GM23338 (cell line): ENCODE data around the gene CD99L2. TPM values are rescaled to one million over a fixed set of nuclear protein-coding genes. Genes with fewer than 3 reads are reported as not detected.

Experiments used
- ATAC-seq: fragments of 200-7000 bp; cut with Tn5 transposase; 3 replicates; pipeline ENCODE4 v1.9.1; 2020
- DNase-seq: peaks from one replicate; pipeline ENCODE4 v3.0.0-alpha.2; 2015; ENCODE audit warnings: low spot score
- H2AFZ ChIP-seq: fragments of 200-600 bp; sonication (generic); 2 replicates; pipeline ENCODE4 v1.8.0; 2016; ENCODE audit warnings: antibody characterized with exemption, mild to moderate bottlenecking, moderate library complexity
- H3F3A ChIP-seq: fragments of 200-600 bp; sonication (generic); replicated peaks from 2 replicates; pipeline ENCODE4 v1.8.0; 2017; ENCODE audit warnings: antibody characterized with exemption, mixed run types, low read depth
- H3K27ac ChIP-seq: fragments of 200-600 bp; sonication (generic); 2 replicates; pipeline ENCODE4 v1.6.1; 2016; ENCODE audit warnings: low read depth
- H3K27me3 ChIP-seq: fragments of 200-600 bp; sonication (generic); 2 replicates; pipeline ENCODE4 v1.8.0; 2016; ENCODE audit warnings: mild to moderate bottlenecking, mixed run types, moderate library complexity; ENCODE audit not compliant: insufficient read depth
- H3K36me3 ChIP-seq: fragments of 200-600 bp; sonication (generic); 2 replicates; pipeline ENCODE4 v1.8.0; 2016; ENCODE audit warnings: mild to moderate bottlenecking; ENCODE audit not compliant: insufficient read depth
- H3K4me1 ChIP-seq: fragments of 200-600 bp; sonication (generic); 2 replicates; pipeline ENCODE4 v1.8.0; 2016; ENCODE audit warnings: mild to moderate bottlenecking, moderate library complexity; ENCODE audit not compliant: insufficient read depth
- H3K4me2 ChIP-seq: fragments of 200-600 bp; sonication (generic); 2 replicates; pipeline ENCODE4 v1.7.1; 2017; ENCODE audit warnings: mixed run types
- H3K4me3 ChIP-seq: fragments of 200-600 bp; sonication (generic); 2 replicates; pipeline ENCODE4 v1.6.1; 2016; ENCODE audit warnings: mixed run types
- H3K79me2 ChIP-seq: fragments of 200-600 bp; sonication (generic); replicated peaks from 2 replicates; pipeline ENCODE4 v1.8.0; 2017; ENCODE audit warnings: mild to moderate bottlenecking; ENCODE audit not compliant: insufficient read depth
- H3K9me2 ChIP-seq: fragments of 200-600 bp; sonication (generic); 2 replicates; pipeline ENCODE4 v1.8.0; 2017; ENCODE audit not compliant: insufficient read depth
- H4K20me1 ChIP-seq: fragments of 200-600 bp; sonication (generic); replicated peaks from 2 replicates; pipeline ENCODE4 v1.8.0; 2017; ENCODE audit warnings: mild to moderate bottlenecking; ENCODE audit not compliant: insufficient read depth
- H3K27ac Mint-ChIP-seq: 2 replicates; pipeline ENCODE4 v1.8.0; 2020; ENCODE audit warnings: inconsistent platforms, mild to moderate bottlenecking, moderate library complexity, mixed read lengths
- H3K27me3 Mint-ChIP-seq: 3 replicates; pipeline ENCODE4 v1.8.0; 2022; ENCODE audit warnings: low read depth, mild to moderate bottlenecking, moderate library complexity, mixed read lengths, inconsistent platforms; ENCODE audit not compliant: insufficient read depth, poor library complexity
- H3K36me3 Mint-ChIP-seq: 3 replicates; pipeline ENCODE4 v1.8.0; 2021; ENCODE audit warnings: low read depth, mild to moderate bottlenecking, inconsistent platforms, moderate library complexity, mixed read lengths
- H3K4me1 Mint-ChIP-seq: 3 replicates; pipeline ENCODE4 v1.8.0; 2020; ENCODE audit warnings: mild to moderate bottlenecking, inconsistent platforms, mixed read lengths
- H3K4me3 Mint-ChIP-seq: 3 replicates; pipeline ENCODE4 v1.8.0; 2021; ENCODE audit warnings: moderate library complexity, mild to moderate bottlenecking, inconsistent platforms, mixed read lengths
- H3K9me3 Mint-ChIP-seq: 3 replicates; pipeline ENCODE4 v1.8.0; 2020; ENCODE audit warnings: moderate library complexity, mild to moderate bottlenecking, inconsistent platforms, mixed read lengths
- CREB1 ChIP-seq: fragments of 250-450 bp; sonication (Bioruptor Pico); IDR thresholded peaks from 2 replicates; pipeline ENCODE4 v1.5.0; 2020; ENCODE audit warnings: low read depth, mild to moderate bottlenecking, moderate library complexity
- EZH2 ChIP-seq: fragments of 200-600 bp; sonication (generic); IDR thresholded peaks from one replicate; pipeline ENCODE4 v1.8.0; 2017; ENCODE audit warnings: antibody characterized with exemption, mild to moderate bottlenecking, low read depth; ENCODE audit not compliant: unreplicated experiment
- EZH2phosphoT487 ChIP-seq: fragments of 200-600 bp; sonication (generic); IDR thresholded peaks from one replicate; pipeline ENCODE4 v1.8.1; 2018; ENCODE audit warnings: antibody characterized with exemption; ENCODE audit not compliant: unreplicated experiment
- JUNB ChIP-seq: IDR thresholded peaks from one replicate; pipeline ENCODE4 v1.6.1; 2016; ENCODE audit warnings: antibody characterized with exemption; ENCODE audit not compliant: unreplicated experiment
- NANOG ChIP-seq: IDR thresholded peaks from 2 replicates; pipeline ENCODE4 v1.6.1; 2016; ENCODE audit warnings: antibody characterized with exemption, borderline replicate concordance
- POLR2AphosphoS5 ChIP-seq: IDR thresholded peaks from 2 replicates; pipeline ENCODE4 v1.6.1; 2016; ENCODE audit warnings: antibody characterized with exemption, low read depth
- STAT1 ChIP-seq: IDR thresholded peaks from one replicate; pipeline ENCODE4 v1.6.1; 2016; ENCODE audit warnings: antibody characterized with exemption; ENCODE audit not compliant: unreplicated experiment
- ZNF114 ChIP-seq: fragments of 250-450 bp; sonication (Bioruptor Pico); IDR thresholded peaks from 2 replicates; pipeline ENCODE4 v1.5.0; 2020; ENCODE audit warnings: mild to moderate bottlenecking, moderate library complexity
- ZNF331 ChIP-seq: fragments of 250-450 bp; sonication (Bioruptor Pico); IDR thresholded peaks from 2 replicates; pipeline ENCODE4 v1.5.0; 2020; ENCODE audit warnings: low read depth, mild to moderate bottlenecking, moderate library complexity
- polyA plus RNA-seq: library from polyadenylated mRNA; unstranded; fragments of >200 nt; fragmentation: Nextera tagmentation; extraction: Ambion mirVana; gene quantifications from 2 replicates; pipeline ENCODE4 v1.2.1, GENCODE V29; 2016
- total RNA-seq: library from RNA; depleted of rRNA; stranded (reverse); fragments of >200 nt; shearing (Covaris generic); gene quantifications from 2 replicates; pipeline ENCODE4 v1.2.3, GENCODE V29; 2014
- TF ChIP-seq, protein P1 (sequence below): fragments of 250-450 bp; sonication (Bioruptor Pico); IDR thresholded peaks from 2 replicates; pipeline ENCODE4 v1.5.0; 2020; ENCODE audit warnings: mild to moderate bottlenecking, moderate library complexity
- TF ChIP-seq, protein P2 (sequence below), 2 experiments: fragments of 200-600 bp in 1 of 2; sonication (generic) in 1 of 2; conservative IDR thresholded peaks; 2 replicates each; pipeline versions ENCODE4 v1.5.1 to v1.6.1; 2016 to 2017; ENCODE audit warnings: antibody characterized with exemption in 2 of 2, low read depth in 2 of 2, mild to moderate bottlenecking in 2 of 2, moderate library complexity in 1 of 2
- TF ChIP-seq, protein P3 (sequence below): IDR thresholded peaks from 2 replicates; pipeline ENCODE4 v1.6.1; 2016; ENCODE audit warnings: antibody characterized with exemption
- TF ChIP-seq, protein P4 (sequence below): IDR thresholded peaks from one replicate; pipeline ENCODE4 v1.6.1; 2018; ENCODE audit warnings: antibody characterized with exemption; ENCODE audit not compliant: unreplicated experiment

Gene CD99L2
- total and polyA plus RNA-seq, 2 experiments from 2014 or later, result 2.6 to 6.4 TPM

DNA sequence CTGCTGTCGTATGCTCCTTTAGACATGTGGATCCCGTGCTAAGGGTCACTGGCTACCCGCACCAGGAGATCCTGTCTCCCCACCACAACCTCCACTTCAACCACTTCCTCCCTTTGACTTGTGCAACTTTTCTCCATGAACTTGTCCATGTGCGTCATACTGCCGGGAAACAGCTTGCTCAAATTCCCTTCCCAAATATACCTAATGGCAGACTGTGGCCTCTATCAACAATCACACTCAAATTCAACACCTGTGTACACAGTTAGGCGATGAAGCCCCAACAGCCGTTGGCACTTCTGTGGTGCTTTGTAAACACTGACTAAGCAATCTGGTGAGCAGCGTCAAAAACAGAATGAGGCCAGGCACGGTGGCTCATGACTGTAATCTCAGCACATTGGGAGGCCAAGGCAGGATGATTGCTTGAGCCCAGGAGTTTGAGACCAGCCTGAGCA lies 49.5 kb downstream of the CD99L2 start:
- Histone ChIP-seq H3K27ac (no peak overlapping the region), H3K4me2 (no peak overlapping the region), H4K20me1 (no peaks in the 10 kb centered on the region), H3K36me3 (no peaks in the 10 kb centered on the region), H3K27me3 (no peaks in the 10 kb centered on the region), H3F3A (no peaks in the 10 kb centered on the region), H3K9me2 (no peaks in the 10 kb centered on the region), H3K79me2 (no peaks in the 10 kb centered on the region; the same call in 1 of the 2 replicates), H2AFZ (no peak overlapping the region), H3K4me3 (no peak overlapping the region), H3K4me1 (no peaks in the 10 kb centered on the region)
- no peak for TF ChIP-seq EZH2
- TF ChIP-seq, protein P1, sequence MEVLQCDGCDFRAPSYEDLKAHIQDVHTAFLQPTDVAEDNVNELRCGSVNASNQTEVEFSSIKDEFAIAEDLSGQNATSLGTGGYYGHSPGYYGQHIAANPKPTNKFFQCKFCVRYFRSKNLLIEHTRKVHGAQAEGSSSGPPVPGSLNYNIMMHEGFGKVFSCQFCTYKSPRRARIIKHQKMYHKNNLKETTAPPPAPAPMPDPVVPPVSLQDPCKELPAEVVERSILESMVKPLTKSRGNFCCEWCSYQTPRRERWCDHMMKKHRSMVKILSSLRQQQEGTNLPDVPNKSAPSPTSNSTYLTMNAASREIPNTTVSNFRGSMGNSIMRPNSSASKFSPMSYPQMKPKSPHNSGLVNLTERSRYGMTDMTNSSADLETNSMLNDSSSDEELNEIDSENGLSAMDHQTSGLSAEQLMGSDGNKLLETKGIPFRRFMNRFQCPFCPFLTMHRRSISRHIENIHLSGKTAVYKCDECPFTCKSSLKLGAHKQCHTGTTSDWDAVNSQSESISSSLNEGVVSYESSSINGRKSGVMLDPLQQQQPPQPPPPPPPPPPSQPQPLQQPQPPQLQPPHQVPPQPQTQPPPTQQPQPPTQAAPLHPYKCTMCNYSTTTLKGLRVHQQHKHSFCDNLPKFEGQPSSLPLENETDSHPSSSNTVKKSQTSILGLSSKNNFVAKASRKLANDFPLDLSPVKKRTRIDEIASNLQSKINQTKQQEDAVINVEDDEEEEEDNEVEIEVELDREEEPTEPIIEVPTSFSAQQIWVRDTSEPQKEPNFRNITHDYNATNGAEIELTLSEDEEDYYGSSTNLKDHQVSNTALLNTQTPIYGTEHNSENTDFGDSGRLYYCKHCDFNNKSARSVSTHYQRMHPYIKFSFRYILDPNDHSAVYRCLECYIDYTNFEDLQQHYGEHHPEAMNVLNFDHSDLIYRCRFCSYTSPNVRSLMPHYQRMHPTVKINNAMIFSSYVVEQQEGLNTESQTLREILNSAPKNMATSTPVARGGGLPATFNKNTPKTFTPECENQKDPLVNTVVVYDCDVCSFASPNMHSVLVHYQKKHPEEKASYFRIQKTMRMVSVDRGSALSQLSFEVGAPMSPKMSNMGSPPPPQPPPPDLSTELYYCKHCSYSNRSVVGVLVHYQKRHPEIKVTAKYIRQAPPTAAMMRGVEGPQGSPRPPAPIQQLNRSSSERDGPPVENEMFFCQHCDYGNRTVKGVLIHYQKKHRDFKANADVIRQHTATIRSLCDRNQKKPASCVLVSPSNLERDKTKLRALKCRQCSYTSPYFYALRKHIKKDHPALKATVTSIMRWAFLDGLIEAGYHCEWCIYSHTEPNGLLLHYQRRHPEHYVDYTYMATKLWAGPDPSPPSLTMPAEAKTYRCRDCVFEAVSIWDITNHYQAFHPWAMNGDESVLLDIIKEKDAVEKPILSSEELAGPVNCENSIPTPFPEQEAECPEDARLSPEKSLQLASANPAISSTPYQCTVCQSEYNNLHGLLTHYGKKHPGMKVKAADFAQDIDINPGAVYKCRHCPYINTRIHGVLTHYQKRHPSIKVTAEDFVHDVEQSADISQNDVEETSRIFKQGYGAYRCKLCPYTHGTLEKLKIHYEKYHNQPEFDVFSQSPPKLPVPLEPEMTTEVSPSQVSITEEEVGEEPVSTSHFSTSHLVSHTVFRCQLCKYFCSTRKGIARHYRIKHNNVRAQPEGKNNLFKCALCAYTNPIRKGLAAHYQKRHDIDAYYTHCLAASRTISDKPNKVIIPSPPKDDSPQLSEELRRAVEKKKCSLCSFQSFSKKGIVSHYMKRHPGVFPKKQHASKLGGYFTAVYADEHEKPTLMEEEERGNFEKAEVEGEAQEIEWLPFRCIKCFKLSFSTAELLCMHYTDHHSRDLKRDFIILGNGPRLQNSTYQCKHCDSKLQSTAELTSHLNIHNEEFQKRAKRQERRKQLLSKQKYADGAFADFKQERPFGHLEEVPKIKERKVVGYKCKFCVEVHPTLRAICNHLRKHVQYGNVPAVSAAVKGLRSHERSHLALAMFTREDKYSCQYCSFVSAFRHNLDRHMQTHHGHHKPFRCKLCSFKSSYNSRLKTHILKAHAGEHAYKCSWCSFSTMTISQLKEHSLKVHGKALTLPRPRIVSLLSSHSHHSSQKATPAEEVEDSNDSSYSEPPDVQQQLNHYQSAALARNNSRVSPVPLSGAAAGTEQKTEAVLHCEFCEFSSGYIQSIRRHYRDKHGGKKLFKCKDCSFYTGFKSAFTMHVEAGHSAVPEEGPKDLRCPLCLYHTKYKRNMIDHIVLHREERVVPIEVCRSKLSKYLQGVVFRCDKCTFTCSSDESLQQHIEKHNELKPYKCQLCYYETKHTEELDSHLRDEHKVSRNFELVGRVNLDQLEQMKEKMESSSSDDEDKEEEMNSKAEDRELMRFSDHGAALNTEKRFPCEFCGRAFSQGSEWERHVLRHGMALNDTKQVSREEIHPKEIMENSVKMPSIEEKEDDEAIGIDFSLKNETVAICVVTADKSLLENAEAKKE (CRISPR knock-in tag), result no peak
- no peak for TF ChIP-seq ZNF114 (CRISPR knock-in tag)
- TF ChIP-seq, protein P2, sequence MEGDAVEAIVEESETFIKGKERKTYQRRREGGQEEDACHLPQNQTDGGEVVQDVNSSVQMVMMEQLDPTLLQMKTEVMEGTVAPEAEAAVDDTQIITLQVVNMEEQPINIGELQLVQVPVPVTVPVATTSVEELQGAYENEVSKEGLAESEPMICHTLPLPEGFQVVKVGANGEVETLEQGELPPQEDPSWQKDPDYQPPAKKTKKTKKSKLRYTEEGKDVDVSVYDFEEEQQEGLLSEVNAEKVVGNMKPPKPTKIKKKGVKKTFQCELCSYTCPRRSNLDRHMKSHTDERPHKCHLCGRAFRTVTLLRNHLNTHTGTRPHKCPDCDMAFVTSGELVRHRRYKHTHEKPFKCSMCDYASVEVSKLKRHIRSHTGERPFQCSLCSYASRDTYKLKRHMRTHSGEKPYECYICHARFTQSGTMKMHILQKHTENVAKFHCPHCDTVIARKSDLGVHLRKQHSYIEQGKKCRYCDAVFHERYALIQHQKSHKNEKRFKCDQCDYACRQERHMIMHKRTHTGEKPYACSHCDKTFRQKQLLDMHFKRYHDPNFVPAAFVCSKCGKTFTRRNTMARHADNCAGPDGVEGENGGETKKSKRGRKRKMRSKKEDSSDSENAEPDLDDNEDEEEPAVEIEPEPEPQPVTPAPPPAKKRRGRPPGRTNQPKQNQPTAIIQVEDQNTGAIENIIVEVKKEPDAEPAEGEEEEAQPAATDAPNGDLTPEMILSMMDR (conservative IDR thresholded peaks at IDR 0.05; ENCODE audit: low read depth in 2 of 2), result no peak
- TF ChIP-seq EZH2phosphoT487, result no peak
- TF ChIP-seq, protein P3, sequence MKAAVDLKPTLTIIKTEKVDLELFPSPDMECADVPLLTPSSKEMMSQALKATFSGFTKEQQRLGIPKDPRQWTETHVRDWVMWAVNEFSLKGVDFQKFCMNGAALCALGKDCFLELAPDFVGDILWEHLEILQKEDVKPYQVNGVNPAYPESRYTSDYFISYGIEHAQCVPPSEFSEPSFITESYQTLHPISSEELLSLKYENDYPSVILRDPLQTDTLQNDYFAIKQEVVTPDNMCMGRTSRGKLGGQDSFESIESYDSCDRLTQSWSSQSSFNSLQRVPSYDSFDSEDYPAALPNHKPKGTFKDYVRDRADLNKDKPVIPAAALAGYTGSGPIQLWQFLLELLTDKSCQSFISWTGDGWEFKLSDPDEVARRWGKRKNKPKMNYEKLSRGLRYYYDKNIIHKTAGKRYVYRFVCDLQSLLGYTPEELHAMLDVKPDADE, result no peak
- no peak for TF ChIP-seq NANOG
- no peak for TF ChIP-seq JUNB
- no peak for TF ChIP-seq STAT1
- TF ChIP-seq POLR2AphosphoS5, result no peak
- TF ChIP-seq ZNF331, result no peak
- no peak for TF ChIP-seq CREB1 (CRISPR knock-in tag)
- TF ChIP-seq, protein P4, sequence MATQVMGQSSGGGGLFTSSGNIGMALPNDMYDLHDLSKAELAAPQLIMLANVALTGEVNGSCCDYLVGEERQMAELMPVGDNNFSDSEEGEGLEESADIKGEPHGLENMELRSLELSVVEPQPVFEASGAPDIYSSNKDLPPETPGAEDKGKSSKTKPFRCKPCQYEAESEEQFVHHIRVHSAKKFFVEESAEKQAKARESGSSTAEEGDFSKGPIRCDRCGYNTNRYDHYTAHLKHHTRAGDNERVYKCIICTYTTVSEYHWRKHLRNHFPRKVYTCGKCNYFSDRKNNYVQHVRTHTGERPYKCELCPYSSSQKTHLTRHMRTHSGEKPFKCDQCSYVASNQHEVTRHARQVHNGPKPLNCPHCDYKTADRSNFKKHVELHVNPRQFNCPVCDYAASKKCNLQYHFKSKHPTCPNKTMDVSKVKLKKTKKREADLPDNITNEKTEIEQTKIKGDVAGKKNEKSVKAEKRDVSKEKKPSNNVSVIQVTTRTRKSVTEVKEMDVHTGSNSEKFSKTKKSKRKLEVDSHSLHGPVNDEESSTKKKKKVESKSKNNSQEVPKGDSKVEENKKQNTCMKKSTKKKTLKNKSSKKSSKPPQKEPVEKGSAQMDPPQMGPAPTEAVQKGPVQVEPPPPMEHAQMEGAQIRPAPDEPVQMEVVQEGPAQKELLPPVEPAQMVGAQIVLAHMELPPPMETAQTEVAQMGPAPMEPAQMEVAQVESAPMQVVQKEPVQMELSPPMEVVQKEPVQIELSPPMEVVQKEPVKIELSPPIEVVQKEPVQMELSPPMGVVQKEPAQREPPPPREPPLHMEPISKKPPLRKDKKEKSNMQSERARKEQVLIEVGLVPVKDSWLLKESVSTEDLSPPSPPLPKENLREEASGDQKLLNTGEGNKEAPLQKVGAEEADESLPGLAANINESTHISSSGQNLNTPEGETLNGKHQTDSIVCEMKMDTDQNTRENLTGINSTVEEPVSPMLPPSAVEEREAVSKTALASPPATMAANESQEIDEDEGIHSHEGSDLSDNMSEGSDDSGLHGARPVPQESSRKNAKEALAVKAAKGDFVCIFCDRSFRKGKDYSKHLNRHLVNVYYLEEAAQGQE, result no peak
- Mint-ChIP-seq H3K27me3 (peaks cover 2% of the 10 kb centered on the region), H3K4me3 (no peak overlapping the region), H3K36me3 (peaks cover 3% of the 10 kb centered on the region; the same call in 1 of the 3 replicates), H3K27ac (peak overlapping the region; percentile 69), H3K9me3 (no peaks in the 10 kb centered on the region), H3K4me1 (peaks cover 7% of the 10 kb centered on the region; the same call in 2 of the 3 replicates)
- ATAC-seq, result no peak
- no peak for DNase-seq
